AG09319 (cell line): ENCODE data around the gene RHBG.
"Not testable (repeated sequence)": the region's sequence is repeated elsewhere in the genome, so short reads cannot be mapped to it uniquely, and the experiment has no call there.

Source experiments
- DNase-seq: peaks from one replicate; pipeline ENCODE4 v3.0.0-alpha.2; 2010; ENCODE audit warnings: low read depth; ENCODE audit errors: extremely low read depth
- CTCF ChIP-seq: IDR thresholded peaks from 2 replicates; pipeline ENCODE4 v1.5.1; 2011; ENCODE audit warnings: low read depth, mild to moderate bottlenecking, inconsistent platforms, low read length, moderate library complexity

Gene RHBG

DNA sequence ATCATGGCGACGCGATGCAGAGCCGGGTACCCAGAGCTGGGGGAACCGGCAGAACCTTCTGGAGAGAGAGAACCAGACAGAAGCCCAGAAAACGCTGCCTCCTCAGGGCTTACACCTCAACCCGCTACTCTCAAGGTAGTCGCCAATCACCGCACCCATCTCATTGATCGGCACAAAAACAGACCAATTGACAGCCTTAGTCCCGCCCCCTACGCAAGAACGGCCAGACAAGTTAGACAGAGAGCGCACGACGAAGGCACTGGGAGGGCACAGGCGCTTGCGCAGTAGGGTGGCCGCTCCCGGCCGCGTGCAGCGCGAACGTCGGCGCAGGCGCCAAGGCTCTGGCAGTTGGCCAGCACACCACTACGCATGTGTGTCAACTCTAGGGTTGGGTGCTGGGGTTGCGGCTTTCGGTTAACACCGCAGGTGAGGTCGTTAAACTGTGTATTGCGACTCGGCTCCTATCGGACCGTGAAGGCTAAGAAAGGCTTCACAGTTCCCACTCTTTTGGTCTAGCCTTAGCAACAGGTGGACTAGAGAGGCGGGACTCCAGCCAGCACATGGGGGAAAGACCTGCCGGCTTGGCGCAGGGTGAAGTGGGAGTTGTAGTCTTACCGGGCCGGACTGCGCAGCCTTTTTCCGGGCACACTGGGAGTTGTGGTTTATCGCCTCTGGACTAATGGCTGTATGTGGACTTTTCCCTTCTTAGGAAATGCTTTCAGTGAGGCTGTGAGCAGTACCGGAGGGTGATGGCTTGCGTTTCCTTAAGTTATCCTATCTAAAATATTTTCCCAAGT, 30.6 kb upstream of the RHBG start, which contains the start of the genes CCT3 and TSACC:
Gene CCT3 (minus strand): TSS at position 113 of the 797 bp plus-strand sequence. CDS start 108 bp downstream, at position 5.
Gene TSACC (plus strand): TSS at position 347 of the 797 bp plus-strand sequence. CDS start 1,232 bp downstream, outside the sequence.
- peak; percentile 100 for DNase-seq
- no peak for TF ChIP-seq CTCF

DNA sequence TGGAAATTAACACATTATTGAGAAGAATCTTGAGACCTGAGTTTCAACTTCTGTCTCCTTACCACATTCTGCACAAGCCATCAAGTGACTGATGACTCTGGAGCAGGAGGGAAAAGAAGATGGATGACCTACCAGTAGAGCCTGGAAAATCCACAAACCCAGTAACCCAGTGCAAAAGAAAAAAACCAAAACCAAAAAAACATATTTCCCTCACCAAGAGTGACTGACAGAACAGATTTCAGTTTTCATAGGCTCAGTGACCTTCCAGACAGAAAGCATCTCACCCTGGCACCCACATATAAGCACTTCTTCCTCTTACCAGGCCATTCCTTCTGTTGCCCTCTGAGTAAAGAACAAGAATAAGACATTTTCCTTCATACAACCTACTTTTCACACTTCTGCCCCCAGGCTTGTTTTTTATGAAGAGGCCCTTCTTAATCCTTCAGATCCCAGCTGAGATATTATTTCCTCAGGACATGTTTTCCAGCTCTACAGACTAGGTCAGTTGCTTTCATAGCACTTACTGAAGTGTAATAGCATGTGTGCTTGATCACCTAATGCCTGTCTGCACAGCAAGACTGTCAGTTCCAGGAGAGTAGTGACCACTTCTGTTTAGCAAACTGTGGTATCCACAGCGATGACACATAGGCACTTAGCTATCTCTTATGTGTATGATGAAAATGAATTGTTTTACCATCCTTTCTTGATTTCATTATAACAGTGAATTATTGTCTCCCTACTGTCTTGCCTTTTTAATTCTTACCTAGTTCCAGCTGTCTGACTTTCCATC, 26.6 kb upstream of the RHBG start:
- DNase-seq, result no peak
- no peak for TF ChIP-seq CTCF

DNA sequence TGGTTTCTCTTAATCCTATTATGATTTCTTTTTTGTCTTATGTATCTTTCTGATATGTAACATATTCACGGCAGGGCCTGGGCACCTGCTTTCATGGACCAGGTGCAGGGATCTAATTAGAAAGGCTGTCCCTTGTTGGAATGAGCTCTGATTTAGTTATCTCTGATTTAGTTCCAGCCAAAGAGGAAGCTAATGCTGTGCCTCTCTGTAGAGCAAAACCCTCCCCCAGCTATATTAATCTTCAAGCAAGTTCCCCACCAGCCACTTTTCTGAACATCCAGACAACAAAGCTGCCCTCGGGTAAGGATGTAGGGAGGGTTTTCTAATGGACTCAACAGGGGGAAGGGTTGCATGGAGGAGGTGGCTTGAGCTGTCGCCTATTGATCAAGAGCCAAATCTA, 24.6 kb upstream of the RHBG start:
- DNase-seq, result no peak
- TF ChIP-seq CTCF, result no peak

DNA sequence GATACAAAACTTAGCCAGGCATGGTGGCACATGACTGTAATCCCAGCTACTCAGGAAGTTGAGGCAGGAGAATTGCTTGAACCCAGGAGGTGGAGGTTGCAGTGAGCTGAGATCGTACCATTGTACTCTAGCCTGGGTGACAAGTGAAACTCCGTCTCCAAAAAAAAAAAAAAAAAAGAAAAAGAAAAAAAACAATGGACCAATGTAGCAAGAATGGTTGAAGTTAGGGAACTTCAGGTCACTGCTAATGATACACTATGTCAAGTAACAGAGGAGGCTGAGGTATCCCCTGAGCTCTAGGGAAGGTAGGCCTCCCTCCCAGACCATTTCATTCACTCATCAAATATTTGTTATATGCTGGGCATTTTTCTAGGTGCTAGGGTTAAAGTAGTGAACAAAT, 23.0 kb upstream of the RHBG start:
- DNase-seq, result not testable (repeated sequence)

- peak; percentile 38 for DNase-seq
These were observed 22.4 kb upstream of the RHBG start for GRCh38 chr1:156346636-156347035.

DNA sequence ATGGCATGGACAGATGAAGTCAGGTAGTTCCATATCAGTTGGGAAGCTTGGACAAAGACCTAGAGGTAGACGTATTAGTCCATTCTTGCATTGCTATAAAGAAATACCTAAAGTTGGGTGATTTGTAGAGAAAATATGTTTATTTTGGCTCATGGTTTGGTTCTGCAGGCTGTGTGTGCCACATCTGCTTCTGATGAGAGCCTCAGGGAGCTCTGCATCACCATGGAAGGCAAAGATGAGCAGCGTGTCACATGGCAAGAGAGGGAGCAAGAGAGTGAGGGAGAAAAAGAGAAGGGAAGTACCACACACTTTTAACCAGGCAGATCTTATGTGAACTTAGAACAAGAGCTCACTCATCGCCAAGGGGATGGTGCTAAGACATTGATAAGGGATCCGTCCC, 21.7 kb upstream of the RHBG start:
- DNase-seq, result peak; percentile 60
- no peak; the same call in 1 of the 2 replicates for TF ChIP-seq CTCF

More at GRCh38 chr1:156346636-156347035, 22.4 kb upstream of the RHBG start:
- no peak for TF ChIP-seq CTCF

GRCh38 chr1:156352481-156352880, 16.5 kb upstream of the RHBG start:
- DNase-seq, result not testable (repeated sequence)

GRCh38 chr1:156356262-156356874, 12.6 kb upstream of the RHBG start:
- TF ChIP-seq CTCF, result no peak

More at GRCh38 chr1:156356262-156356874, 12.6 kb upstream of the RHBG start:
- DNase-seq, result no peak
